ENCODE data around the gene SLC1A3.

SLC1A3 gene

GRCh38 chr5:36665628-36666027 lies 59.2 kb downstream of the SLC1A3 start:
- H3K9ac ChIP-seq (ENCODE audit: low read length), result no peak overlapping the region
- no peaks in the 10 kb centered on the region for H3K4me1 ChIP-seq (ENCODE audit: low read length)
- no peak for TF ChIP-seq EZH2phosphoT487 (IDR thresholded peaks at IDR 0.05; ENCODE audit: low read depth)
- no peaks in the 10 kb centered on the region for H3K36me3 ChIP-seq (replicated peaks; ENCODE audit: low read depth, low read length)
- H3K27me3 ChIP-seq (ENCODE audit: low read depth, low read length), result no peaks in the 10 kb centered on the region
- no peak overlapping the region for H3K4me3 ChIP-seq (ENCODE audit: low read length)
- no peaks in the 10 kb centered on the region for H3K9me3 ChIP-seq (ENCODE audit: insufficient read depth, low read length)
- no peak overlapping the region for H2AFZ ChIP-seq (ENCODE audit: low read depth, low read length)
- H3K79me2 ChIP-seq (ENCODE audit: low read length), result no peaks in the 10 kb centered on the region
- no peak overlapping the region for H3K4me2 ChIP-seq (ENCODE audit: low read length)
- H4K20me1 ChIP-seq (ENCODE audit: insufficient read depth, low read length), result no peaks in the 10 kb centered on the region
- no peak overlapping the region for H3K27ac ChIP-seq (ENCODE audit: low read length)

- no peaks in the 10 kb centered on the region for H3K27me3 ChIP-seq (ENCODE audit: low read depth, low read length)
- no peak overlapping the region for H3K4me3 ChIP-seq (ENCODE audit: low read length)
- no peak for TF ChIP-seq EZH2phosphoT487 (IDR thresholded peaks at IDR 0.05; ENCODE audit: low read depth)
- no peaks in the 10 kb centered on the region for H3K36me3 ChIP-seq (replicated peaks; ENCODE audit: low read depth, low read length)
- H3K27ac ChIP-seq (ENCODE audit: low read length), result no peak overlapping the region
- H3K4me2 ChIP-seq (ENCODE audit: low read length), result no peak overlapping the region
- H2AFZ ChIP-seq (ENCODE audit: low read depth, low read length), result no peak overlapping the region
- H3K9ac ChIP-seq (ENCODE audit: low read length), result no peak overlapping the region
- no peaks in the 10 kb centered on the region for H3K79me2 ChIP-seq (ENCODE audit: low read length)
- H4K20me1 ChIP-seq (ENCODE audit: insufficient read depth, low read length), result no peaks in the 10 kb centered on the region
- no peaks in the 10 kb centered on the region for H3K4me1 ChIP-seq (ENCODE audit: low read length)
- no peaks in the 10 kb centered on the region for H3K9me3 ChIP-seq (ENCODE audit: insufficient read depth, low read length)
Observed at GRCh38 chr5:36666274-36666673, 59.9 kb downstream of the SLC1A3 start.

- Histone ChIP-seq H3K79me2 (ENCODE audit: low read length) (no peaks in the 10 kb centered on the region), H3K9ac (ENCODE audit: low read length) (no peak overlapping the region), H3K27me3 (ENCODE audit: low read depth, low read length) (no peaks in the 10 kb centered on the region), H3K27ac (ENCODE audit: low read length) (no peak overlapping the region), H3K4me3 (ENCODE audit: low read length) (no peak overlapping the region), H3K4me2 (ENCODE audit: low read length) (no peak overlapping the region), H2AFZ (ENCODE audit: low read depth, low read length) (no peak overlapping the region), H3K36me3 (replicated peaks; ENCODE audit: low read depth, low read length) (no peaks in the 10 kb centered on the region), H4K20me1 (ENCODE audit: insufficient read depth, low read length) (no peaks in the 10 kb centered on the region), H3K9me3 (ENCODE audit: insufficient read depth, low read length) (no peaks in the 10 kb centered on the region), H3K4me1 (ENCODE audit: low read length) (no peaks in the 10 kb centered on the region)
- no peak for TF ChIP-seq EZH2phosphoT487 (IDR thresholded peaks at IDR 0.05; ENCODE audit: low read depth)
- TF ChIP-seq CTCF (IDR thresholded peaks at IDR 0.05; ENCODE audit: low read depth, low read length), result no peak
Observed at GRCh38 chr5:36666986-36667385, 60.6 kb downstream of the SLC1A3 start.

GRCh38 chr5:36667824-36668223 lies 61.4 kb downstream of the SLC1A3 start:
- Histone ChIP-seq H3K79me2 (ENCODE audit: low read length) (no peaks in the 10 kb centered on the region), H2AFZ (ENCODE audit: low read depth, low read length) (no peak overlapping the region), H4K20me1 (ENCODE audit: insufficient read depth, low read length) (no peaks in the 10 kb centered on the region), H3K27ac (ENCODE audit: low read length) (no peak overlapping the region), H3K4me2 (ENCODE audit: low read length) (no peak overlapping the region), H3K9me3 (ENCODE audit: insufficient read depth, low read length) (no peaks in the 10 kb centered on the region), H3K36me3 (replicated peaks; ENCODE audit: low read depth, low read length) (no peaks in the 10 kb centered on the region), H3K4me3 (ENCODE audit: low read length) (no peak overlapping the region), H3K9ac (ENCODE audit: low read length) (no peak overlapping the region), H3K4me1 (ENCODE audit: low read length) (no peaks in the 10 kb centered on the region), H3K27me3 (ENCODE audit: low read depth, low read length) (no peaks in the 10 kb centered on the region)
- no peak for TF ChIP-seq CTCF (IDR thresholded peaks at IDR 0.05; ENCODE audit: low read depth, low read length)
- no peak for TF ChIP-seq EZH2phosphoT487 (IDR thresholded peaks at IDR 0.05; ENCODE audit: low read depth)

- H3K4me1 ChIP-seq (ENCODE audit: low read length), result no peaks in the 10 kb centered on the region
- H3K27me3 ChIP-seq (ENCODE audit: low read depth, low read length), result no peaks in the 10 kb centered on the region
- H3K4me2 ChIP-seq (ENCODE audit: low read length), result no peak overlapping the region
- no peak overlapping the region for H3K9ac ChIP-seq (ENCODE audit: low read length)
- no peak overlapping the region for H2AFZ ChIP-seq (ENCODE audit: low read depth, low read length)
- H3K27ac ChIP-seq (ENCODE audit: low read length), result no peak overlapping the region
- no peak for TF ChIP-seq EZH2phosphoT487 (IDR thresholded peaks at IDR 0.05; ENCODE audit: low read depth)
- no peak for TF ChIP-seq CTCF (IDR thresholded peaks at IDR 0.05; ENCODE audit: low read depth, low read length)
- no peaks in the 10 kb centered on the region for H3K36me3 ChIP-seq (replicated peaks; ENCODE audit: low read depth, low read length)
- H4K20me1 ChIP-seq (ENCODE audit: insufficient read depth, low read length), result no peaks in the 10 kb centered on the region
- H3K9me3 ChIP-seq (ENCODE audit: insufficient read depth, low read length), result no peaks in the 10 kb centered on the region
- H3K4me3 ChIP-seq (ENCODE audit: low read length), result no peak overlapping the region
- H3K79me2 ChIP-seq (ENCODE audit: low read length), result no peaks in the 10 kb centered on the region
Observed at GRCh38 chr5:36669015-36669651, 62.7 kb downstream of the SLC1A3 start.

Data from OCI-LY3 (cell line).